22Rv1 (cell line): Measurements from ENCODE around the gene STAT5B.

Source experiments
- H3K27ac ChIP-seq: fragments of 450-650 bp; 2 replicates; pipeline ENCODE4 v1.5.1; 2017
- ZFX ChIP-seq: fragments of 450-650 bp; IDR thresholded peaks from 2 replicates; pipeline ENCODE4 v1.6.1; 2017; ENCODE audit warnings: antibody characterized with exemption, borderline replicate concordance
- TF ChIP-seq, protein P1 (sequence below): fragments of 450-650 bp; IDR thresholded peaks from 2 replicates; pipeline ENCODE4 v1.5.1; 2017; ENCODE audit warnings: mild to moderate bottlenecking

STAT5B gene

DNA sequence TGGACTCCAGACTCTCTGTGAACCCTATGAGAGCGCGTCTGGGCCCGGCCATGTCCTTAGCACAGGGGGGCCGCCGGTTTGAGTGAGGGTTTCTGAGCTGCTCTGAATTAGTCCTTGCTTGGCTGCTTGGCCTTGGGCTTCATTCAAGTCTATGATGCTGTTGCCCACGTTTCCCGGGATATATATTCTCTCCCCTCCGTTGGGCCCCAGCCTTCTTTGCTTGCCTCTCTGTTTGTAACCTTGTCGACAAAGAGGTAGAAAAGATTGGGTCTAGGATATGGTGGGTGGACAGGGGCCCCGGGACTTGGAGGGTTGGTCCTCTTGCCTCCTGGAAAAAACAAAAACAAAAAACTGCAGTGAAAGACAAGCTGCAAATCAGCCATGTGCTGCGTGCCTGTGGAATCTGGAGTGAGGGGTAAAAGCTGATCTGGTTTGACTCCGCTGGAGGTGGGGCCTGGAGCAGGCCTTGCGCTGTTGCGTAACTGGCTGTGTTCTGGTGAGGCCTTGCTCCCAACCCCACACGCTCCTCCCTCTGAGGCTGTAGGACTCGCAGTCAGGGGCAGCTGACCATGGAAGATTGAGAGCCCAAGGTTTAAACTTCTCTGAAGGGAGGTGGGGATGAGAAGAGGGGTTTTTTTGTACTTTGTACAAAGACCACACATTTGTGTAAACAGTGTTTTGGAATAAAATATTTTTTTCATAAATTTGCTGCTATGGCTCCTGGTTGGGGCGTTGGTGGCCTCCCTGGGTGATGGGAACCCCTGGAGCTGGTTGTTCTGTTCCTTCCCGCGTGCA is 35.2 kb upstream of the STAT5B start:
- no peak overlapping the region for H3K27ac ChIP-seq
- no peak for TF ChIP-seq ZFX
- TF ChIP-seq, protein P1, sequence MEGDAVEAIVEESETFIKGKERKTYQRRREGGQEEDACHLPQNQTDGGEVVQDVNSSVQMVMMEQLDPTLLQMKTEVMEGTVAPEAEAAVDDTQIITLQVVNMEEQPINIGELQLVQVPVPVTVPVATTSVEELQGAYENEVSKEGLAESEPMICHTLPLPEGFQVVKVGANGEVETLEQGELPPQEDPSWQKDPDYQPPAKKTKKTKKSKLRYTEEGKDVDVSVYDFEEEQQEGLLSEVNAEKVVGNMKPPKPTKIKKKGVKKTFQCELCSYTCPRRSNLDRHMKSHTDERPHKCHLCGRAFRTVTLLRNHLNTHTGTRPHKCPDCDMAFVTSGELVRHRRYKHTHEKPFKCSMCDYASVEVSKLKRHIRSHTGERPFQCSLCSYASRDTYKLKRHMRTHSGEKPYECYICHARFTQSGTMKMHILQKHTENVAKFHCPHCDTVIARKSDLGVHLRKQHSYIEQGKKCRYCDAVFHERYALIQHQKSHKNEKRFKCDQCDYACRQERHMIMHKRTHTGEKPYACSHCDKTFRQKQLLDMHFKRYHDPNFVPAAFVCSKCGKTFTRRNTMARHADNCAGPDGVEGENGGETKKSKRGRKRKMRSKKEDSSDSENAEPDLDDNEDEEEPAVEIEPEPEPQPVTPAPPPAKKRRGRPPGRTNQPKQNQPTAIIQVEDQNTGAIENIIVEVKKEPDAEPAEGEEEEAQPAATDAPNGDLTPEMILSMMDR = no peak

DNA sequence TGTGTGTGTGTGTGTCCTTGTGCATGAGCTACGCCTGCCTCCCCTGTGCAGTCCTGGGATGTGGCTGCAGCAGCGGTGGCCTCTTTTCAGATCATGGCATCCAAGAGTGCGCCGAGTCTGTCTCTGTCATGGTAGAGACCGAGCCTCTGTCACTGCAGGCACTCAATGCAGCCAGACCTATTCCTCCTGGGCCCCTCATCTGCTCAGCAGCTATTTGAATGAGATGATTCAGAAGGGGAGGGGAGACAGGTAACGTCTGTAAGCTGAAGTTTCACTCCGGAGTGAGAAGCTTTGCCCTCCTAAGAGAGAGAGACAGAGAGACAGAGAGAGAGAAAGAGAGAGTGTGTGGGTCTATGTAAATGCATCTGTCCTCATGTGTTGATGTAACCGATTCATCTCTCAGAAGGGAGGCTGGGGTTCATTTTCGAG is 34.6 kb upstream of the STAT5B start:
- no peak for TF ChIP-seq ZFX
- TF ChIP-seq, protein P1 = no peak
- no peak overlapping the region for H3K27ac ChIP-seq

DNA sequence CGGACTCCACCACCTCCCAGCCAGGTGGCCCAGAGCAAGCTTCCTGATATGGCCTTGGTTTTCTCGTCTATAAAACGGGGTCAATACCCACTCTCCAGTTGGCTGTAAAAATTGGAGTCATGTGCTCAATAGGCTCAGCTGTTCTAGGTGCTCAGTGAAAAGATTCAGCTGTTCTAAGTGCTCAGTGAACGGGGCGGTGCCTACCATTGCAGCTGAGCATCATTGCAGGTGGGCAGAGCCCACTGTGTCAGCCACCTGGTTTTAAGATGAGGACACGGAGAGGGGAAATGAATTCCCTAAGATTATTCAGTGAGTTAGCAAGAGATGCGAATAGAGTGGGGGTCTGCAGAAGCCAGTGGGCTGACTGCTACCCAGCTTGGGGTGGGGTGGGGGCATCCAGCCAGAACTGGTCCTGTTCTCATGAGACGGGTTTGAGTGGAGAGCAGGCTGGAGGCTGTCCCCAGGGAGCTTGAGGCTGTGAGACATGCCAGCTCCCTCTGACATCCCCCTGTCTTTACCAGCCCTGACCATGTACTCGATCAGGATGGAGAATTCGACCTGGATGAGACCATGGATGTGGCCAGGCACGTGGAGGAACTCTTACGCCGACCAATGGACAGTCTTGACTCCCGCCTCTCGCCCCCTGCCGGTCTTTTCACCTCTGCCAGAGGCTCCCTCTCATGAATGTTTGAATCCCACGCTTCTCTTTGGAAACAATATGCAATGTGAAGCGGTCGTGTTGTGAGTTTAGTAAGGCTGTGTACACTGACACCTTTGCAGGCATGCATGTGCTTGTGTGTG is 34.0 kb upstream of the STAT5B start:
- TF ChIP-seq, protein P1 = no peak
- TF ChIP-seq ZFX = no peak
- H3K27ac ChIP-seq = no peak overlapping the region

DNA sequence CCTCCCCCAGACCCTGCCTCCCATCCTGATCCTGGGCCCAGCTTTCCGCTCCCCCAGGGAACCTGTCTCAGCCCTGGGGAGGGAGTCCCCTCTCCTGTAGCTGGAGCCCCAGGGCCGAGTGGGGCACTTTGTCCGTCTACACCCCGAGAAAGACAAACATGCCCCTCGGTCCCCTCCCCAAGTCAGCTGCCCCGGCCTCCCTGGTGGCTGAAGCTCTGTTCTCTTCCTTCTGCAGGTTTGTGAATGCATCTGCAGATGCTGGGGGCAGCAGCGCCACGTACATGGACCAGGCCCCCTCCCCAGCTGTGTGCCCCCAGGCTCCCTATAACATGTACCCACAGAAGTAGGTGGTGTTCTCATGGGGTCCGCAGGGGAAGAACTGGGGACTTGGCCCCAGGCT is 33.0 kb upstream of the STAT5B start:
- no peak overlapping the region for H3K27ac ChIP-seq
- TF ChIP-seq ZFX = no peak
- TF ChIP-seq, protein P1 = no peak

DNA sequence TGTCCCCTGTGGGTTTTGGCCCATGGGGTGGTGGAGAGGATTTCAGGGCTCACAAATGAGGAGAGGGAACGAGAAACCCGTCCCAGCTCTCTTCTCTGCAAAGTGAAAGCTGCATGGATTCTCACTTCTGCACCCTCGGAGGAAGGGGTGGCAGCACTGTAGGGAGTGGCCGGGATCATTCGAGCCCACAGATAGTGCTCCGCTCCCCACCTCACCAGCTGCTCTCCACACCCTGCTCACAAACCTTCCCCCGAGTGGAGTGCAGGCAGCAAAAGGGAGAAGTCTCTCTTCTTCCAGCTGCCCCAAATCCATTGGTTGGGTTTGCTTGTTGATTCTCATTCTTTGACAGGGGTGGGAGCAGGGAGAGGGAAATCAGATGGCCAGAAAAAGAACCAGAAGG is 32.3 kb upstream of the STAT5B start:
- TF ChIP-seq, protein P1 = no peak
- no peak for TF ChIP-seq ZFX
- H3K27ac ChIP-seq = no peak overlapping the region

DNA sequence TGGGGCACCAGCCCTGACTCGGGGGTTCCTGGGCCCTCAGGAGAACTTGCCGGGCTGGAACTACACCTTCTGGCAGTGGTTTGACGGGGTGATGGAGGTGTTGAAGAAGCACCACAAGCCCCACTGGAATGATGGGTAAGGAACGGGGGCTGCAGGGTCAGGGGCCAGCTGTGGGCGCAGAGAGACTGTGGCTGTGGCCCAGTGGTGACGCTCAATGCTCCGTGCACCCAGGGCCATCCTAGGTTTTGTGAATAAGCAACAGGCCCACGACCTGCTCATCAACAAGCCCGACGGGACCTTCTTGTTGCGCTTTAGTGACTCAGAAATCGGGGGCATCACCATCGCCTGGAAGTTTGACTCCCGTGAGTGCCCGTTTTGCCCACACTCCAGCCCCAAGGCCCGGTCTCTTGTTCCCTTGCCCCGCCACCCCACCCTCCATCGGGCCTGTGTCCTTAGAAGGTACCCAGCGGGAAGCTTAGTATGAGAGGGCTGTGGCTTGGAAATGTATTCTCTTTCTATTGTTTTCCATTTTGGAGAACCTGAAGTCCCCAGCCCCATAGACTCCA is 31.3 kb upstream of the STAT5B start:
- TF ChIP-seq, protein P1 = no peak
- no peak for TF ChIP-seq ZFX
- no peak overlapping the region for H3K27ac ChIP-seq

DNA sequence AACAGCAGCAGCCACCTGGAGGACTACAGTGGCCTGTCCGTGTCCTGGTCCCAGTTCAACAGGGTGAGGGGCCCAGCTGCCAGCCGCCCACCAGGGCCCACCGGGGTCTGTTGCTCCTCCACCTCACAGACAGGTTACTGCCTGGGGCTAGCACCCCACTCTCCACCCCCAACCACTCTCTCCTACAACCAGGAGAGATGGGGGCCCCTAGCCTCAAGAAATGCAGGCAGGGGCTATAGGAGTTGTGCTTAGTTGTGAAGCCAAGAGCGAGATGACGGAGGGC is 30.1 kb upstream of the STAT5B start:
- no peak for TF ChIP-seq ZFX
- TF ChIP-seq, protein P1 = no peak
- no peak overlapping the region for H3K27ac ChIP-seq
